Smooth muscle cell of bladder (primary cell): ENCODE measurements around the gene DENND10. TPM values are rescaled to one million over a fixed set of nuclear protein-coding genes. Genes with fewer than 3 reads are reported as not detected.

Experiments
- total RNA-seq: library from RNA; depleted of rRNA; stranded (reverse); fragments of >200 nt; gene quantifications from 2 replicates; pipeline ENCODE4 v1.2.3, GENCODE V29; 2014

The DENND10 gene
- total RNA-seq: 102 and 106 TPM in 2 replicates

DNA sequence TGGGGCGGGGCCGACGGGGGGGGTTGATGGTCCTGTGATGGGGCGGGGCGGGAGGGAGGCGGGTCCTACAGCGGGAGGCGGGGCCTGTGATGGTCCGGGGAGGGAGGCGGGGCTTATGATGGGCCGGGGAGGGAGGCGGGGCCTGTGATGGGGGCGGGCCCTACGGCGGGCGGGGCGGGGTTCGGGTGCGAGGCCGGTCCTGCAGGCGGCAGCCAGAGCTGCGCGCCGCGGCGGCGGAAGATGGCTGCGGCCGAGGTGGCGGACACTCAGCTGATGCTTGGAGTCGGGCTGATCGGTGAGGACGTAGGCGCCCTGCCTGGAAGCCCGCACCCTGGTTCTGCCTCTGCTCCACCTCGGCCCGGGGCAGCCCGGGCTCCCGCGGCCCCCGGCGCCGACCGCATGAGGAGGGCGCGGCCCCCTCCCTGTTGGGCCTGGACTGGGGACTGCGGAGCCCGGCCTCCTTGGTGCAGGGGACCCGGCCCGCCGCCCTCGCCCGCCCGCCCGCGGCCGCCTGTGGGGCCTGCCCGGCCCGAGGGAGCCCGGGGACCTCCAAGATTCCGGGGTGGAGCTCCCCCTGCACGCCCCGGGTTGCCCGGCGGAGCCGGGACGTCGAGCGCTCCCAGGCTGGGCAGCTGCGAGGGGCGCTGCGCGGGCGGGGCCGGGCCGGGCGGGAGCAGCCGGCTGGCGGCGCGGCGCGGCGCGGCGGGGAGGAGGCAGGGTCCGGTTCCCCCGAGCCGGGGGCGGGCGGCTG is at the start of gene DENND10:
Gene DENND10 (plus strand): TSS at position 211 of the 751 bp plus-strand sequence. CDS start 30 bp downstream, at position 241.

DNA sequence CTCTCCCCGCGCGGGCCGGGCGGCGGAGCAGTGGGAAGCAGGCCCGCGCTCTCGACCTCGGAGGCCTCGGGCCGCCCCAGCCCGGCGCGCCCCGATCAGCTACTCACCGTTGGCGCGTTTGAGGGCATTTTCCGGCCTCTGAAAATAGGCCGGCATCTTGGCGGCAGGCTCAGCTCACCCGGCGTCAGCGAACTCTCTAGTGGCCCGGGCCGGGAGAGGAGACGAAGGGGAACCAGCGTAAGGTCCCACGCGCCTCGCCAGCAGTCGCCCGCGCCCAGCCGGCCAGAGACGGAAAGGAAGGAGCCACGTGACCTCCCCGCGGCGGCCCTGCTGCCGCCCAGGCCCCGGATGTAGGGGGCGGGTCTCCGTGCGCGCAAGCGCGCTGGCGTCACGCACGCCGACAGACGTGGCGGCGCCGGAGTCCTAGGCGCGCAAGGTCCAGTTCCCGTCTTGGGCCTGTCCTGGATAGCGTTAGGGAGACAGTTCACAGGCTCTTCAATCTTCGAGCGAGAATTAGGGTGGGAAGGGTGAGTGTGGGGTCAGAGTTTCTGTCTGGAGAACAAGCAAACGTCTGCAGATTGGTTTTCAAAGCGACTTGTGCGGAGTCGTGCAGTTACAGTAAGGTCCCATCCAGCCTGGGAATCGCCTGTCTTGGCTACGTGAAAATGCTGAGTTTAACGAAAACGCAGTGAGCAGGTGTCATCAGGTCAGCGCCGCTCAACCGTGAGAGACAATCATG is 23.2 kb upstream of the DENND10 start, which contains the start of gene EIF3A:
Gene EIF3A (minus strand): TSS at position 297 of the 739 bp plus-strand sequence. CDS start 141 bp downstream, at position 156.

GRCh38 chr10:119165171-119166117 is 61.5 kb downstream of the DENND10 start, which contains the start of gene SFXN4:
Gene SFXN4 (minus strand): TSS chr10:119165714. CDS start chr10:119165647, 67 bp downstream.

GRCh38 chr10:119178372-119179119 is 74.6 kb downstream of the DENND10 start, which contains the start of gene PRDX3:
Gene PRDX3 (minus strand): TSS chr10:119178812. CDS start chr10:119178790, 22 bp downstream.

Other genes with a start within 250 kb of the DENND10 start
- gene NANOS1, start 74.4 kb upstream of the DENND10 start, total RNA-seq: 0.14 and 0.18 TPM in 2 replicates
- 91.2 and 117 TPM in 2 replicates for gene EIF3A, start 23.3 kb upstream of the DENND10 start, total RNA-seq
- gene SFXN4, start 61.6 kb downstream of the DENND10 start, total RNA-seq: 9.5 and 11.5 TPM in 2 replicates
- 134 and 153 TPM in 2 replicates for gene PRDX3, start 74.7 kb downstream of the DENND10 start, total RNA-seq
- gene GRK5, start 103.5 kb downstream of the DENND10 start, total RNA-seq: 29.8 and 42.1 TPM in 2 replicates